Activated gamma-delta T cell (primary cell): ENCODE measurements around the gene LGALS4.
"Not testable (repeated sequence)": the region's sequence is repeated elsewhere in the genome, so short reads cannot be mapped to it uniquely, and the experiment has no call there.

Source experiments
- DNase-seq: peaks from one replicate; lab custom pipeline; 2025; lab: John Stamatoyannopoulos, UW

Gene LGALS4

GRCh38 chr19:38795549-38795948 lies 17.2 kb downstream of the LGALS4 start:
- no peak for DNase-seq

DNA sequence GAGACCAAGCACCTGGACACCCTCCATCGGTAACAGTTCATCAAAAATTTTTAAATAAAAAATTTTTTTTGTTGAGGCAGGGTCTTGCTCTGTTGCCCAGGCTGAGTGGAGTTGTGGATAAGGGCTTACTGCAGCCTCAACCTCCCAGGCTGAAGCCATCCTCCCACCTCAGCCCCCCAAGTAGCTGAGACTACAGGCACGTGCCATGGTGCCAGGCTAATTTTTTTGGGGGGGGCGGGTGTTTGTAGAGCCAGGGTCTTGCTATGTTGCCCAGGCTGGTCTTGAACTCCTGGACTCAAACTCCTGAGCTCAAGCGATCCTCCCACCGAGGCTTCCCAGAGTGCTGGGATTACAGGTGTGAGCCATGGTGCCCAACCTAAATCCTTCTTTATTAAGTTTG lies 19.1 kb downstream of the LGALS4 start:
- no peak for DNase-seq

- DNase-seq: no peak
Observed at GRCh38 chr19:38793177-38793576, 19.6 kb downstream of the LGALS4 start.

- no peak for DNase-seq
Observed at GRCh38 chr19:38792250-38793111, 20.3 kb downstream of the LGALS4 start.

DNA sequence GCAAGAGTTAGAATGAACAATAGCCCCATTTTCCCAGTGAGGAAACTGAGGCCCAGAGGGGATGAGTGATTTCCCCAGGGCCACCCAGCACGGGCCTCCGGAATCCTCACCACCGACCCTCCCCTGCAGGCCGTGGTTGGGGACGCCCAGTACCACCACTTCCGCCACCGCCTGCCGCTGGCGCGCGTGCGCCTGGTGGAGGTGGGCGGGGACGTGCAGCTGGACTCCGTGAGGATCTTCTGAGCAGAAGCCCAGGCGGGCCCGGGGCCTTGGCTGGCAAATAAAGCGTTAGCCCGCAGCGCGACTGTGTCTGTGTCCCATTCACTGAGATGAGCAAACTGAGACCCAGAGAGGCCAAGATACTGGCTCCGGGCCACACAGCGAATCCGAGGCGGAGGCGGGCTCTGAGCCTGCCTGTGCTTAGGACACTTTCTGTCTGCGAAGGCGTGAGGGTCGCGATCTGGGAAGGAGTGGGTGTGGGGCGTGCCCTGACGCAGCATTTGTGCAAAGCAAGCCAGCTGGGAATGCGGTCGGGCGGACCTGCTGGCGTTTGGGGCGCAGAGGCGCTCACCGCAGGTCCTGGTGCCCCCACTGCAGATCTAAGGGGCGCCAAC lies 21.2 kb downstream of the LGALS4 start:
- DNase-seq: not testable (repeated sequence)

GRCh38 chr19:38790507-38791403 lies 22.0 kb downstream of the LGALS4 start:
- not testable (repeated sequence) for DNase-seq

- DNase-seq: no peak
Observed at GRCh38 chr19:38788478-38789243, 24.1 kb downstream of the LGALS4 start, which contains the start of gene LGALS7B. TSS of gene LGALS7B (plus strand) at chr19:38789200. CDS start at chr19:38789227, 27 bp downstream.

DNA sequence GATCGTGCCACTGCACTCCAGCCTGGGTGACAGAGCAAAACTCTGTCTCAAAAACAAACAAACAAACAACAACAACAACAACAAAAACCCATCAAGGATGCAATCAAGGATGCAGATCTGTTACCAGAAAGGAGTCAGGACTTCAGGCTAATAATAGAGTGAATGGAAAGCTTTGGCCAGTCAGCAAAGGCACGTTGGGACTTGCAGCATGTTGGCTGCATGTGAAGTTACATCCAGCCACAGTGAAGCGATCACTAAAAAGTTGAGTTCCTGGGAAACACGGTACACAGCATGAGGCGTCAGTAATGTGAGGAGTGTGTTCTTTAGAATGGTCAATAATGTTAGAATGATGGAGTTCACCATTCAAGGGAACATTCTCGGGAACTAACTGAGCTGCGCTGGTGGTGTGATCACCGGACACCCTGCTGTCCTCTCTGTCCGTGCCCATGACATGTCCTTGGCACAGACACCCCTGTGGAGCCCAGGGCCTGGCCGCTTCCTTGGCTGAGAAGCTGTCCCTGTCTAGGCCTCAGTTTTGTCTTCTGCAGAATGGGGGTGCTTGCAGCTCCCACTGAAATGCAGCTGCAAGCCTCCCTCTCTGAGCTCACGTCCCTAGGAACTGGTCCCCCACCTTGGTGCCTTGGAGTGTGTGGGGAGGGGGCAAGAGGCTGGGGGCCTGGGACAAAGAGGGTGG lies 26.0 kb downstream of the LGALS4 start:
- no peak for DNase-seq

GRCh38 chr19:38786061-38786460 lies 26.7 kb downstream of the LGALS4 start:
- not testable (repeated sequence) for DNase-seq

GRCh38 chr19:38785187-38785699 lies 27.5 kb downstream of the LGALS4 start:
- DNase-seq: no peak

DNA sequence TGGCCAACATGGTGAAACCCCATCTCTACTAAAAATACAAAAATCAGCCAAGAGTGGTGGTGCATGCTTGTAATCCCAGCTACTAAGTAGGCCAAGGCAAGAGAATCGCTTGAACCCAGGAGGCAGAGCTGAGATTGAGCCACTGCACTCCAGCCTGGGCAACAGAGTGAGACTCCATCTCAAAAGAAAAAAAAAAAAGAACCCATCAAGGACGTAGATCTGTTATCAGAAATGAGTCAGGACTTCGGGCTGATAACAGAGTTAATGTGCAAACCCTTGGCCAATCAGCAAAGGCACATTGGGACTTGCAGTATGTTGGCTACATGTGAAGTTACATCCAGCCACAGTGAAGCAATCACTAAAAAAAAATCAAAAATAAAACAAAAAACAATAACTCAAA lies 28.5 kb downstream of the LGALS4 start:
- DNase-seq: no peak

GRCh38 chr19:38782212-38782611 lies 30.5 kb downstream of the LGALS4 start:
- not testable (repeated sequence) for DNase-seq

- DNase-seq: no peak
Observed at GRCh38 chr19:38781058-38781457, 31.7 kb downstream of the LGALS4 start.

GRCh38 chr19:38780443-38780842 lies 32.3 kb downstream of the LGALS4 start:
- no peak for DNase-seq

DNA sequence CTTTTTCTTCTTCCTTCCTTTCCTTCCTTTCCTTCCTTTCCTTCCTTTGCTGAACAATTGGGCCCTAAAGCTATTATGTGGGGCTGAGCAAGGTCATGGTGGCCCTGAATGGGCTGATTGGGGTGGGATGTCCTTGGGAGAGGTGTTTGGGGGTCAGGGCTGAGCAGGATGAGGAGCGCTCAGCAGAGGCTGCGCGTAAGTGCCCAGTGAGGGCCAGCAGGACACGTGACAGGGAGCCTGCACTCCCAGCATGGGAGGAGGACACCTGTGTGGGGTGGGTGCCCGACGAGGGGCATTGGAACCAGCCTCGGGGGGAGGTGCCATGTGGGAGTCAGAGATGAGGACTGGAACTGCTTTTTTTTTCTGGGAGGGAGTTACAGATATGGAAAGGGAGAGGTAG lies 34.0 kb downstream of the LGALS4 start:
- DNase-seq: no peak

DNA sequence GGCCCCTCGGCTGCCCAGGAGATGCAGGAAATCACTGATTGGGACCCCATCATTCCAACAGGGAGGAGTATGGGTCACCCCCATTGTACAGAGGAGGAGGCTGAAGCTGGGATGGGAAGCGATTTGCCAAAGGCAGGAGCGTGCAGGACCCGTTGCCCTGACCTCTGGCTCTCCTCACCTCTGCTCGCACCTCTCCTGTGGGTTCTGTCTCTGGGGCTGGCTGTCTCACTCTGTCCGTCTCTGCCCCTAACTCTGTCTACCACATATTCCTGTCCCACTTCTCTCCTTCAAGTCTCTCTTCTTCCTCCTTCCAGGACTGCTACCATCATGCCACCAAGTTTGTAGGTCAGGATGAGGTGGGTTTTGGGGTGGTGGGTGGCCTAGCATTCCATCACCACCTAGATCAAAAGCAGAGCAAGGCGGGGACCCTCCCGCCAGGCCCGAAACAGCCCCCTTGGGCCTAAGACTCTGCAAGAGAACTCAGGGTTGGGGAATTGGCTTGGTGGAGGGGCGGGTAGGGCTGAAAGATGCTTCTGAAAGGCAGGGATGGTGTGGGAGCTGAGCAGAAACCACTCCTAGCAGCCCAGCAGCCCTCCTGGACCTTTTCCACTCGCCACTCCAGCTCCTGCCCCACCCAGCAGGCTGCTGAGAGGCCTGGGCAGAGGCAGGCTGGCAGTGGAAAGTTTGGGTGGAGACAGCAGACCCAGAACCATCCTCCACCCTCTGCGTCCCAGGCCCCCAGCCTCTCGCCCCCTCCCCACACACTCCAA lies 38.4 kb downstream of the LGALS4 start:
- no peak for DNase-seq

- DNase-seq: no peak
Observed at GRCh38 chr19:38773469-38774177, 39.1 kb downstream of the LGALS4 start, which contains the start of gene LGALS7. TSS of gene LGALS7 (minus strand) at chr19:38773517. CDS start at chr19:38773492, 25 bp downstream.

DNA sequence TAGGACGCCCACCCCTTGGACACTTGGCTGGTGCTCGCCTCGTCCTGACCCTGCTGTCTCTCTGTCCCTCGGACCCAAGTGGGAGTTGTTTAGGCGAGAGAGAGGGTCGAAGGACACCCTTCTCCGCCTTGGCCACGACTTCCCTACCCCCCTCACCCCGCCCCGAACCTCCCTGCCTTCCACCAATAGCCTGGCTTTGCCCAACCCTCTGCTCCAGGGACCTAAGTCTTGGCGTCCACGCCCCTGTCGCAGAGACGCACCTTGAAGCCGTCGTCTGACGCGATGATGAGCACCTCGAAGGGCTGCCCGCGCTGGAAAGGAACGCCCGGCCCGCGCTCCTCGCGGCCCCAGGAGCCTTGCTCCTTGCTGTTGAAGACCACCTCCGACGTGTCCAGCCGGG lies 41.2 kb downstream of the LGALS4 start:
- not testable (repeated sequence) for DNase-seq

GRCh38 chr19:38770949-38771275 lies 41.8 kb downstream of the LGALS4 start:
- DNase-seq: not testable (repeated sequence)
